Type B pancreatic cell (in vitro differentiated cells): Measurements from ENCODE around the gene KLF15. TPM values are rescaled to one million over a fixed set of nuclear protein-coding genes. Genes with fewer than 3 reads are reported as not detected.
A peak's percentile ranks its signal among the peaks of the same experiment; 100 is the strongest.

ENCODE experiments used
- DNase-seq: peaks from one replicate; pipeline ENCODE4 v3.0.0; 2021; ENCODE audit warnings: mixed read lengths; ENCODE audit not compliant: unreplicated experiment; ENCODE audit errors: extremely low spot score
- H3K27ac Mint-ChIP-seq: 2 replicates; pipeline ENCODE4 v1.8.0; 2021; ENCODE audit warnings: mild to moderate bottlenecking, mixed read lengths
- H3K27me3 Mint-ChIP-seq: 2 replicates; pipeline ENCODE4 v1.8.0; 2021; ENCODE audit warnings: mixed read lengths
- H3K36me3 Mint-ChIP-seq: 2 replicates; pipeline ENCODE4 v1.8.0; 2021; ENCODE audit warnings: mixed read lengths
- H3K4me1 Mint-ChIP-seq: one replicate; pipeline ENCODE4 v1.8.0; 2021; ENCODE audit warnings: mixed read lengths; ENCODE audit not compliant: unreplicated experiment
- H3K4me3 Mint-ChIP-seq: 2 replicates; pipeline ENCODE4 v1.8.0; 2021; ENCODE audit warnings: mild to moderate bottlenecking, mixed read lengths
- H3K9me3 Mint-ChIP-seq: 2 replicates; pipeline ENCODE4 v1.8.0; 2021; ENCODE audit warnings: mixed read lengths
- total RNA-seq: library from RNA; stranded (reverse); gene quantifications from 2 replicates; pipeline ENCODE4 v1.2.1, GENCODE V29; 2021; ENCODE audit warnings: low replicate concordance
- TF ChIP-seq, protein P1 (sequence below): fragments of 200-600 bp; sonication (generic); conservative IDR thresholded peaks from 2 replicates; pipeline ENCODE4 v1.5.0; 2021; ENCODE audit warnings: antibody characterized with exemption, mild to moderate bottlenecking

KLF15 gene
- total RNA-seq, 1 donor from 2014 or later, result 7.9 TPM

DNA sequence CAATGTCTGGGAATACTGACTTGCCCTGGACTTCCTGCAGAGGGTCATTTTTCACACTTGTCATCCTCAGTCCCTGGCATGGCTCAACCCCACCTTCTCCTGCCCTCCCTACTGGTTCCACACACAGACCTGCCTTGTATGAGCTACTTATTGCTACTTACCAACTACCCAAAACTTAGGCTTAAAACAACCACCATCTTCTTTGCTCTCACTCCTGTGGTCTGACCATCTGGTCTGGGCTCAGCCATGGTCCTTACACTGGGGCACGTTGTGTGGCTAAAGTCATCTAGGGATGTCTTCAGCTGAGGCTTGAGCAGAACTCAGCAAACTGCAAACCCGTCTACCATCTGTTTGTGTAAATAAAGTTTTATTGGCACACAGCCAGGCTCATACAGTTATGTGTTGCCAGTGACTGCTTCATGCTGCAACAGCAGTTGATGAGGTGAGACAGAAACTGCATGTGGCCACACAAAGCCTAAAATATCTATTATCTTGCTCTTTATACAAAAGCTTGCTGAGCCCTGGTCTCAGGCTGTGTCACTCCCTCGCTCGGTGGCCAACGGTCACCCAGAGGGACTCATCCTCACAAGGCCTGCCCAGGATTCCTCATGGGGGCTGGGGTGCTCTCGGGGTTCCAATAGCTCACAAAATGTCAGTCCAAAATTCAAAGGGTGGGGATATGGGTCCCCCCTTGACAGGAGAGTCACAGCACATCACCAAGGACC, 43.5 kb downstream of the KLF15 start:
- Mint-ChIP-seq H3K27me3 (no peaks in the 10 kb centered on the region), H3K4me3 (no peak overlapping the region), H3K36me3 (no peaks in the 10 kb centered on the region), H3K4me1 (no peaks in the 10 kb centered on the region), H3K9me3 (peaks cover 8% of the 10 kb centered on the region), H3K27ac (no peak overlapping the region)
- DNase-seq, result peak; percentile 44
- TF ChIP-seq, protein P1, sequence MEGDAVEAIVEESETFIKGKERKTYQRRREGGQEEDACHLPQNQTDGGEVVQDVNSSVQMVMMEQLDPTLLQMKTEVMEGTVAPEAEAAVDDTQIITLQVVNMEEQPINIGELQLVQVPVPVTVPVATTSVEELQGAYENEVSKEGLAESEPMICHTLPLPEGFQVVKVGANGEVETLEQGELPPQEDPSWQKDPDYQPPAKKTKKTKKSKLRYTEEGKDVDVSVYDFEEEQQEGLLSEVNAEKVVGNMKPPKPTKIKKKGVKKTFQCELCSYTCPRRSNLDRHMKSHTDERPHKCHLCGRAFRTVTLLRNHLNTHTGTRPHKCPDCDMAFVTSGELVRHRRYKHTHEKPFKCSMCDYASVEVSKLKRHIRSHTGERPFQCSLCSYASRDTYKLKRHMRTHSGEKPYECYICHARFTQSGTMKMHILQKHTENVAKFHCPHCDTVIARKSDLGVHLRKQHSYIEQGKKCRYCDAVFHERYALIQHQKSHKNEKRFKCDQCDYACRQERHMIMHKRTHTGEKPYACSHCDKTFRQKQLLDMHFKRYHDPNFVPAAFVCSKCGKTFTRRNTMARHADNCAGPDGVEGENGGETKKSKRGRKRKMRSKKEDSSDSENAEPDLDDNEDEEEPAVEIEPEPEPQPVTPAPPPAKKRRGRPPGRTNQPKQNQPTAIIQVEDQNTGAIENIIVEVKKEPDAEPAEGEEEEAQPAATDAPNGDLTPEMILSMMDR, result no peak

DNA sequence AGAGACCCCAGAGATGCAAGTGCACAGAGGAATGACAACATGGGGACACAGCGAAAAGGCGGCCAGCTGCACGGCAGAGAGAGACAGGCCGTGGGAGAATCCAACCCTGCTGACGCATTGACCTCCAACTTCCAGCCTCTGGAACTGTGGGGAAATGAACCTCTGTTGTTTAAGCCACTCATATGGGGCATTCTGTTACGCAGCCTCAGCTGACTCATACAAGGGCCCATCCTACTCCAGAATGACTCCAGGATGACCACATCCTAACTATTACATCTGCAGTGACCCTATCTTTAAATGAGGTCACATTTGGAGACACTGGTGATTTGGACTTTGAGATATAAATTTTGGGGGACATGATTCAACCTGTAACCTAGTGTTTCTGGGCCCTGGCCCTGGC, 44.0 kb downstream of the KLF15 start:
- Mint-ChIP-seq H3K4me3 (no peak overlapping the region), H3K36me3 (no peaks in the 10 kb centered on the region), H3K4me1 (no peaks in the 10 kb centered on the region)

DNA sequence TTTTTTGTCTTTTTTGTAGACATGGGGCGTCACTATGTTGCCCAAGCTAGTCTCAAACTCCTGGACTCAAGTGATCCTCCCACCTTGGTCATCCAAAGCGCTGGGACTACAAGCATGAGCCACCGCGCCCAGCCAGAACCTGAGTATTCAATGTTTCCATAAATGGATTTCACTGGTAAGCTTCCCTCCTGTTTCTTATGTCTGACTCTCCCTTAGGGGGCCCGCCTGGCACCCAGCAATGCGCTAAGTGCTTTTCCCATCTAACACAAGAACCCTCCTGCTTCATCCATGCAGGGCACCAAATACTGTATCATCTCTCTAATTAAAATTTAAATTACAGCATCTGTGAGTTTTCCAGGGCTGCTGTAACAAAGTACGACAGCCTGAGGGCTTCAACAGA, 44.9 kb downstream of the KLF15 start:
- H3K4me3 Mint-ChIP-seq, result no peak overlapping the region
- H3K27ac Mint-ChIP-seq, result no peak overlapping the region
- H3K9me3 Mint-ChIP-seq, result no peaks in the 10 kb centered on the region
- peak; percentile 42 for DNase-seq
- TF ChIP-seq, protein P1, result no peak
- no peaks in the 10 kb centered on the region for H3K27me3 Mint-ChIP-seq
- H3K4me1 Mint-ChIP-seq, result no peaks in the 10 kb centered on the region
- H3K36me3 Mint-ChIP-seq, result no peaks in the 10 kb centered on the region

More for the DNA sequence above, 44.0 kb downstream of the KLF15 start:
- Mint-ChIP-seq H3K27me3 (no peaks in the 10 kb centered on the region), H3K27ac (no peak overlapping the region), H3K9me3 (peaks cover 6% of the 10 kb centered on the region)
- TF ChIP-seq, protein P1, result no peak
- no peak for DNase-seq

DNA sequence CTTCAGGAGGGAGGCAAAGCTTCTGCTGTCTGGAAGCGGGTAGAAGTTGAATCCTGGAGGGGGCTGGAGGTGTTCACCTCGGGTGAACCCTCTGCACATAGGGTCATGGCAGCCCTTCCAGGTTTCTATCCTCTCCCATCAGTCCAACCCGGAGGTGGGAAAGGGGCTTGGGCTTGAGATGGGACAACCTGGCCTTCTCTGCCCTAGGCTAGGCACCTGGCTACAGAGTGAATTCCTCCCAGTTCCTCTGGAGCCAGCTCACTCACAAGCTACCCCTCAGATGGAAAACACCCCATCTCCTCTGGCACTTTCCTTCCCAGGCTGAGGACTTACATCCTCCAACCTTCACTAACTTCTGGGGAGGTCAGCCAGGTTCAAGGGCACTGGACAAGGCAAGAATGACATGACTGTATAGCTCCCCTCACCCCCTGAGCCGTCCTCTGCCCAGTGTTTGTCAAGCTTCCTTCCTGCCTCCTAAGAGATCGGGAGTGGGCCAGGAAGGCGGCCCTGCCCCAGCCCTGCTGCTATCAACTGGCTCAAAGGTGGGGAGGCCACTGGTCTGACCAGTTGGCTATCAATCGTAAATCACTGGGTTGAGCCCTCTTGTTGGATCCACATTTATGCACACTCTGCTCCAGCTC, 45.8 kb downstream of the KLF15 start:
- no peaks in the 10 kb centered on the region for H3K4me1 Mint-ChIP-seq
- no peak overlapping the region for H3K4me3 Mint-ChIP-seq
- peak; percentile 56 for DNase-seq
- H3K36me3 Mint-ChIP-seq, result no peaks in the 10 kb centered on the region
- H3K9me3 Mint-ChIP-seq, result no peaks in the 10 kb centered on the region
- H3K27ac Mint-ChIP-seq, result no peak overlapping the region
- TF ChIP-seq, protein P1, result no peak
- H3K27me3 Mint-ChIP-seq, result no peaks in the 10 kb centered on the region

DNA sequence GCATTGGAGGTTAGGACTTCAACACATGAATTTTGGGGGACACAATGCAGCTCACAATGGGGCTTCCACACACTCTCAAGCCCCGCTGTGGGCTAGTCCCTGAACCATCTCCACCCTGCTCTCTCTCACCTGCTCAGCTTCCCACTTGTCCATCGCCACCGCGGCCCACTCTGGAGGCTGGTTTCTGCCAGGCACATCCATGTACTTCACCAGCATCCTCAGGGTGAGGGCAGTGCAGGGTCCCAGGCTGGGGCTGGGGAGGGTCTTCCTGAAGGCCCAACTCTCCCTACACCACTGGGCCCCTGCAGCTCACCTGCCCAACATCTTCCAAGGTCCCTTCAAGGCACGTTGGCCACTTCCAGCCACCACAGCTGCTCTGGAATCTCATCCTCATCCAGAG, 46.4 kb downstream of the KLF15 start:
- Mint-ChIP-seq H3K27ac (no peak overlapping the region), H3K4me1 (no peaks in the 10 kb centered on the region), H3K36me3 (no peaks in the 10 kb centered on the region), H3K27me3 (no peaks in the 10 kb centered on the region), H3K4me3 (no peak overlapping the region), H3K9me3 (no peaks in the 10 kb centered on the region)
- TF ChIP-seq, protein P1, result no peak
- DNase-seq, result peak; percentile 64
